Measurements from ENCODE around the gene E2F4. TPM values are rescaled to one million over a fixed set of nuclear protein-coding genes. Genes with fewer than 3 reads are reported as not detected.
A peak's percentile ranks its signal among the peaks of the same experiment; 100 is the strongest.

The E2F4 gene
- total RNA-seq, 3 donors from 2014 or later = 70.5 to 77.4 (median 72.9) TPM

DNA sequence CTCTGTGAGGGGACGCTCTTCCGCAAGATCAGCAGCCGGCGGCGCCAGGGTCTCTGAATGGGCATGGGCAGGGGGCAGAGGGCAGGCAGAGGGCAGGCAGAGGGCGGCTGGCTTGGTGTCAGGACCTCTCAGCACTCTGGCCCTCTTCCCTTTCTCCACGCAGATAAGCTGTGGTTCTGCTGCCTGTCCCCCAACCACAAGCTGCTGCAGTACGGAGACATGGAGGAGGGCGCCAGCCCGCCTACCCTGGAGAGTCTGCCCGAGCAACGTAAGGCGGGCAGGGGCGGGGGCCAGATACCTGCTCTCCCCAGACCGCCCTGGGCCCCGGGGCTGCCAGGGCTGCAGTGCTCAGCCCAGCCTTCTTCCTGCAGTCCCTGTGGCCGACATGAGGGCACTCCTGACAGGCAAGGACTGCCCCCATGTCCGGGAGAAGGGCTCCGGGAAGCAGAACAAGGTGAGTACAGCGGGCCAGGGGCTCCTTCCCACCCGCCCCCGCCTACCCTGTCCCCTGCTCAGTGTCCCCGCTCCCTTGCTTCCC lies 11.1 kb downstream of the E2F4 start:
- no peak for DNase-seq
- no peaks in the 10 kb centered on the region for H3K9me3 ChIP-seq
- peaks cover 16% of the 10 kb centered on the region for H3K4me1 ChIP-seq (ENCODE audit: low read depth)
- ATAC-seq = no peak
- TF ChIP-seq, protein P1, sequence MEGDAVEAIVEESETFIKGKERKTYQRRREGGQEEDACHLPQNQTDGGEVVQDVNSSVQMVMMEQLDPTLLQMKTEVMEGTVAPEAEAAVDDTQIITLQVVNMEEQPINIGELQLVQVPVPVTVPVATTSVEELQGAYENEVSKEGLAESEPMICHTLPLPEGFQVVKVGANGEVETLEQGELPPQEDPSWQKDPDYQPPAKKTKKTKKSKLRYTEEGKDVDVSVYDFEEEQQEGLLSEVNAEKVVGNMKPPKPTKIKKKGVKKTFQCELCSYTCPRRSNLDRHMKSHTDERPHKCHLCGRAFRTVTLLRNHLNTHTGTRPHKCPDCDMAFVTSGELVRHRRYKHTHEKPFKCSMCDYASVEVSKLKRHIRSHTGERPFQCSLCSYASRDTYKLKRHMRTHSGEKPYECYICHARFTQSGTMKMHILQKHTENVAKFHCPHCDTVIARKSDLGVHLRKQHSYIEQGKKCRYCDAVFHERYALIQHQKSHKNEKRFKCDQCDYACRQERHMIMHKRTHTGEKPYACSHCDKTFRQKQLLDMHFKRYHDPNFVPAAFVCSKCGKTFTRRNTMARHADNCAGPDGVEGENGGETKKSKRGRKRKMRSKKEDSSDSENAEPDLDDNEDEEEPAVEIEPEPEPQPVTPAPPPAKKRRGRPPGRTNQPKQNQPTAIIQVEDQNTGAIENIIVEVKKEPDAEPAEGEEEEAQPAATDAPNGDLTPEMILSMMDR (IDR thresholded peaks at IDR 0.05) = no peak
- peaks cover 14% of the 10 kb centered on the region for H3K36me3 ChIP-seq (ENCODE audit: low read depth)
- intact Hi-C loops (cut with DNase I, micrococcal nuclease) = no loop called here
- H3K4me3 ChIP-seq = no peak overlapping the region

DNA sequence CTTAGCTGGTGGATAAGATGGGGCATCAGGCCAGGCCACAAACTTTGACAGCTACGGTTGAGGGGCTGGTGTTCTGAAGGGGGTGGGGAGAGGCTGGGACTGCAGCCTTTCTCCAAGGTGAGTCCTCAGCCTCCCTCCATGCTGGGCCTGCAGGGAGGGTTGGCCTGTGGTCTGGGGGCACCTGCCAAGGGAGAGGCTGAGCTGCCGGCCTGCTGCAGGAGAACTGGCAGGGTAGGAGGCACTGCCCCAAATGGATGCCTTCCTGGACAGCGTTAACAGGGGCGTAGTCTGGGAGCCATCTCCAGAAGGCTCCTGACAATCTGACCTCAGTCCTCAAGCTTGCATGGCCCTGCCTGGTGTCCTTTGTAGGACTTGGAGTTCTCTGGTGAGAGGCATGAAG lies 12.1 kb downstream of the E2F4 start:
- Histone ChIP-seq H3K4me1 (ENCODE audit: low read depth) (peaks cover 6% of the 10 kb centered on the region), H3K9me3 (no peaks in the 10 kb centered on the region), H3K36me3 (ENCODE audit: low read depth) (peaks cover 14% of the 10 kb centered on the region), H3K4me3 (no peak overlapping the region)
- TF ChIP-seq, protein P1 (IDR thresholded peaks at IDR 0.05) = no peak
- DNase-seq = no peak
- no peak for ATAC-seq
- intact Hi-C loops (cut with DNase I, micrococcal nuclease) = no loop called here

DNA sequence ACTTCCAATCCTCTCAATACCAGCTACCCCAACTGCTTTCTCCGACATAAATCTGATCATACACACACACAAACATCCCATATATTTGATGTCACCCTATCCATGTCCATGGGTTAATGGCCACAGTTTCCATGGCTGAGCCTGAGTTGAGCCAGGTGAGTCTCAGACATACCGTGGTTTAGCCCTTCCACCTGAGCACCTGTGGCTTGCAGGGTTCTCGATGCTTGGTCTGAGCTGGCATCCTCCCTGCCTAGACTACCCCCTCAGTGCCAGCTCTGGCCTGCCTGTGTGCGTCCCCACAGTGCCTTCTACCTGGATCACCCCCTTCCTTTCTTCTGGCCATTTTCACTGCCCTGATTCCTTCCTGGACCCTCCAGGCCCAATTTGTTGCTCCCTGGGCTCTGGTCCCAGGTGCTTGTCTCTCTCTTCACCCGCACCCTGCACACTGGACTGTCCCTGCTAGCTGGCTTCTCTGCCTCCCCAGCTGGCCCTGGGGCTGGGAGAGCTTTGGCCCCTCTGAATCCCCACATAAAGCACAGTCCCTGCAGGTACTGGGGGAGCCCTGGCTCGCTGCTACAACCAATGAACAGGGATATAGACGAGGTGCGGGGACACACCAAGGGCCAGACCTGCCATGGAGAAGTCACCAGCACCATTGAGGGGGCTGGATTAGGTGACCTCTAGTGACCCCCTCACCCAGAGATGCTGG lies 14.3 kb downstream of the E2F4 start:
- TF ChIP-seq, protein P1 (IDR thresholded peaks at IDR 0.05) = no peak
- H3K4me1 ChIP-seq (ENCODE audit: low read depth) = no peaks in the 10 kb centered on the region
- H3K36me3 ChIP-seq (ENCODE audit: low read depth) = peaks cover 14% of the 10 kb centered on the region
- H3K9me3 ChIP-seq = no peaks in the 10 kb centered on the region
- intact Hi-C loops (cut with DNase I, micrococcal nuclease) = no loop called here
- no peak for DNase-seq
- H3K4me3 ChIP-seq = no peak overlapping the region
- ATAC-seq = no peak

DNA sequence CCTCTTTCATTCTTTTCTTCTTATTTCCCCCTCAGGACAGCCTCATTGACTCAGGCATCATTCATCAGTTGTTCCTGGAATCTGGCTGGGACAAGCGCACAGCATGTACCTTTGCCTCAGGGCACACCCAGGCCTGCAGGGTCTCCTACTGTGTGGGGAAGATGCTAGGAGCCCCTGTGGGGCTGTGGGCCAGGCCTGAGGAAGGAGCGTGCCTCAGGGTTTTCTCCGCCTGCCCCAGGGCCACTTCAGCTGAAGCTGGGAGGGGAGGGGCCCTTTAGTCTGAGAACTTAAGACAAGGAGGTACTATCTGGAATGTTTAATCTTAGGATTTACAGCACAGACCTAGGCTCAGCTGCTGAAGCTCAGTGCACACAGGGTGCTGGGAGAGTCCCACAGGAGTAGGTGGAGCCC lies 14.9 kb downstream of the E2F4 start:
- TF ChIP-seq, protein P1 (IDR thresholded peaks at IDR 0.05) = no peak
- intact Hi-C loops (cut with DNase I, micrococcal nuclease) = no loop called here
- H3K36me3 ChIP-seq (ENCODE audit: low read depth) = peaks cover 14% of the 10 kb centered on the region
- no peak overlapping the region for H3K4me3 ChIP-seq
- no peaks in the 10 kb centered on the region for H3K9me3 ChIP-seq
- ATAC-seq (peak; percentile 6), DNase-seq (no peak)
- no peaks in the 10 kb centered on the region for H3K4me1 ChIP-seq (ENCODE audit: low read depth)

DNA sequence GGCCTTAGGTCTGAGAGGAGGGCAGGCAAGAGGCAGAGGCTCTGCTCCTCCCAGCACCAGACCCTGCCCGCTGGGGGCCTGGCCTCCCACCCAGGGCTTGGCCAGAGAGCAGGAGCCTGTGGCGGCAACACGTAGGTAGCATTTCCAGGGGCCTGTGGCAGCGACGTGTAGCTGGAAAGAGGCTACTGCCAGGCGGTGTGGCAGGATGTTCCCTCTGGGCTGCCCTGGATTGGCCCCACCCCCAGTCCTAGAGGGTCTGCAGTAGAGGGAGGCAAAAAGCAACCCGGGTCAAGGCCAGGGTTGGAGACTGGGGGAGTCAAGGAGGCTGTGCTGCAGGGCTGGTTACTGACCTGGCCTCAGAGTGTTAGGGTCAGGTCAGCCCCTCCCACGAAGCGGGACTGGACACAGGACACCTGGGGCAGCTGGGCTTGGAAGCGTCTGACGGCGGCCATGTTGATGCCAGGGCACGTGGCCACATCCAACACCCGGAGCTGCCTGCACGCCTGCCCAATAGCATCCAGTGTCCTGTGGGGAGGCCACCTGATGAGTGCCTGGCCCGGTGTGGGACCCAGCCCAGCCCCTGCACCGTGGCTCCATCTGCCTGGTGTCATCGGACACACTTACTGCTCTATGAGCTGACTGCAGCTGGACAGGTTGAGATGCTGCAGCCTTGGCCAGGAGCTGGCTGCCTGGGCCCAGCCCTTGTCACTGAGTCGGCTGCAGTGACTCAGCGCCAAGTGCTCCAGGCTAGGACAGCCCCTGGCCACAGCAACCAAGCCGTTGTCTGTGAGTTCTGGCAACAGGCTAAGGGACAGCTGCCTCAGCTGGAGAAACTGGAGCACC lies 15.5 kb downstream of the E2F4 start:
- H3K9me3 ChIP-seq = no peaks in the 10 kb centered on the region
- peak; percentile 35 for ATAC-seq
- TF ChIP-seq, protein P1 (IDR thresholded peaks at IDR 0.05) = no peak
- DNase-seq = no peak
- H3K4me1 ChIP-seq (ENCODE audit: low read depth) = no peaks in the 10 kb centered on the region
- H3K36me3 ChIP-seq (ENCODE audit: low read depth) = peaks cover 14% of the 10 kb centered on the region
- intact Hi-C loops (cut with DNase I, micrococcal nuclease) = no loop called here
- H3K4me3 ChIP-seq = no peak overlapping the region
